Measurements from ENCODE around the gene TEX19. TPM values are rescaled to one million over a fixed set of nuclear protein-coding genes. Genes with fewer than 3 reads are reported as not detected.

Gene TEX19
- total and polyA plus RNA-seq, 10 of the 15 experiments (the other 5 are each of a cell fraction or from before 2014, with no cell fraction given) = 0.03 to 0.32 (median 0.13) TPM; not detected in 3

DNA sequence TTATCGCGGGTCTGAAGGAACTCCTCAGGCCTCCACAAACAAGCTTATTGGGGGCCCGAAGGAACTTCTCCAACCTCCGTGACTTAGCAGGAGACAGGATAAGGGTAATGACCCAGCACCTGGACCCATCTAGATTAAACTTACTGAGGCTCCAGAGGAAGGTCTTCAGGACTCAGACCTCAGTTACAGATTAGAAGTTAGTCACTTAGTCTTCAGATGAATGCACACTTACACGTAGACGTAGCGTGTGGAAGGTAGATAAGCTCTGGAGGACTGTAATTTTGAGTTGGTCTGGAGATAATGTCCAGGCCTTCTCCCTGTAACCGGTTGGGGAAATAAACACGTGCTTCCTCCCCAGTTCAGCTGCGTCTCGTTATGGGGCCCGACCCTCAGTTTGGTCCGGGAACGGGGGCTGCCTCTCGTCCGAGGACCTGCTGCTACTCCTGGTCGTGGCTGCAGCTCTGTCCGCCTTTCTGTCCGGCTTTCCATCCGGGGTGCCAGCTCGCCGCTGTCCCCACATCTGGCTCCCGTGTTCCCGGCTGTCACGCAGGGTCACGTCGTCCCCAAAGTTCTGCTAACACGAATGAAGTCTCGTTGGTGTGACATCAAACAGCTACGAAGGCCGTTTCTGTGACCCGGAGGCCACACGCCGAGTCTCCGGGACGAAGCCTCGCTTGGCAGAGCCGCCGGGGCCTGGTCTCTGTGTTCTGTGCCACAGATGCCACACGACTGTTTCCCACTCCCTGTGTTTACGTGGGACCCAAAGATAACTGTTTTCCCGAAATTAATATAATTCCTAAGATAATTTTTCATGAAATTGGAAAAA lies 13.7 kb upstream of the TEX19 start:
- Histone ChIP-seq H3K79me2 (ENCODE audit: control insufficient read depth, insufficient read depth, low read length) (no peaks in the 10 kb centered on the region), H3K4me2 (ENCODE audit: control insufficient read depth, insufficient read depth) (no peak overlapping the region), H4K20me1 (ENCODE audit: control insufficient read depth, insufficient read depth) (no peaks in the 10 kb centered on the region), H3K27me3 (replicated peaks in 1 of 2; ENCODE audit: control insufficient read depth in 2 of 2, insufficient read depth in 2 of 2, low read length in 1 of 2) (no peaks in the 10 kb centered on the region), H2AFZ (ENCODE audit: control insufficient read depth, low read depth, low read length) (no peak overlapping the region), H3K4me3 (no peak overlapping the region), H3K9me3 (replicated peaks; ENCODE audit: control insufficient read depth, insufficient read depth, low read length) (no peaks in the 10 kb centered on the region), H3K9ac (ENCODE audit: control insufficient read depth, insufficient read depth, low read length) (no peak overlapping the region), H3K36me3 (ENCODE audit: control insufficient read depth in 2 of 2, insufficient read depth in 2 of 2, low read length in 1 of 2) (no peaks in the 10 kb centered on the region), H3K4me1 (ENCODE audit: control insufficient read depth, insufficient read depth, low read length) (no peaks in the 10 kb centered on the region), H3K27ac (ENCODE audit: control insufficient read depth, insufficient read depth) (no peak overlapping the region)
- ATAC-seq (no peak), DNase-seq (ENCODE audit: low read depth, low spot score) (no peak), FAIRE-seq (no peak)
- ChIA-PET RAD21 (ENCODE audit: unreplicated experiment) (interaction anchor here (0.5 to 1.3 kb wide), 2 partner anchors 42 to 72 kb away, joined by 3 read pairs; no protein-coding TSS in a partner anchor), SMC1A (ENCODE audit: uncharacterized antibody, unreplicated experiment) (no interaction called here), POLR2A (no interaction called here), CTCF (interaction anchor here (0.7 to 1.4 kb wide), 3 partner anchors 56 to 110 kb away, joined by 3 to 4 read pairs (median 4); no protein-coding TSS in a partner anchor)
- TF ChIP-seq TAF1 (IDR thresholded peaks at IDR 0.05; ENCODE audit: borderline replicate concordance, low read depth, low read length) (no peak), NFYB (IDR thresholded peaks at IDR 0.05; ENCODE audit: insufficient read depth, low read depth, low read length) (no peak), SREBF2 (IDR thresholded peaks at IDR 0.05; ENCODE audit: low read length) (no peak), FOXM1 (IDR thresholded peaks at IDR 0.05; ENCODE audit: low read depth, low read length) (no peak)
- TF ChIP-seq, protein P1, sequence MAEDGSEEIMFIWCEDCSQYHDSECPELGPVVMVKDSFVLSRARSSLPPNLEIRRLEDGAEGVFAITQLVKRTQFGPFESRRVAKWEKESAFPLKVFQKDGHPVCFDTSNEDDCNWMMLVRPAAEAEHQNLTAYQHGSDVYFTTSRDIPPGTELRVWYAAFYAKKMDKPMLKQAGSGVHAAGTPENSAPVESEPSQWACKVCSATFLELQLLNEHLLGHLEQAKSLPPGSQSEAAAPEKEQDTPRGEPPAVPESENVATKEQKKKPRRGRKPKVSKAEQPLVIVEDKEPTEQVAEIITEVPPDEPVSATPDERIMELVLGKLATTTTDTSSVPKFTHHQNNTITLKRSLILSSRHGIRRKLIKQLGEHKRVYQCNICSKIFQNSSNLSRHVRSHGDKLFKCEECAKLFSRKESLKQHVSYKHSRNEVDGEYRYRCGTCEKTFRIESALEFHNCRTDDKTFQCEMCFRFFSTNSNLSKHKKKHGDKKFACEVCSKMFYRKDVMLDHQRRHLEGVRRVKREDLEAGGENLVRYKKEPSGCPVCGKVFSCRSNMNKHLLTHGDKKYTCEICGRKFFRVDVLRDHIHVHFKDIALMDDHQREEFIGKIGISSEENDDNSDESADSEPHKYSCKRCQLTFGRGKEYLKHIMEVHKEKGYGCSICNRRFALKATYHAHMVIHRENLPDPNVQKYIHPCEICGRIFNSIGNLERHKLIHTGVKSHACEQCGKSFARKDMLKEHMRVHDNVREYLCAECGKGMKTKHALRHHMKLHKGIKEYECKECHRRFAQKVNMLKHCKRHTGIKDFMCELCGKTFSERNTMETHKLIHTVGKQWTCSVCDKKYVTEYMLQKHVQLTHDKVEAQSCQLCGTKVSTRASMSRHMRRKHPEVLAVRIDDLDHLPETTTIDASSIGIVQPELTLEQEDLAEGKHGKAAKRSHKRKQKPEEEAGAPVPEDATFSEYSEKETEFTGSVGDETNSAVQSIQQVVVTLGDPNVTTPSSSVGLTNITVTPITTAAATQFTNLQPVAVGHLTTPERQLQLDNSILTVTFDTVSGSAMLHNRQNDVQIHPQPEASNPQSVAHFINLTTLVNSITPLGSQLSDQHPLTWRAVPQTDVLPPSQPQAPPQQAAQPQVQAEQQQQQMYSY (CRISPR knock-in tag; IDR thresholded peaks at IDR 0.05) = no peak
- TF ChIP-seq, protein P2, sequence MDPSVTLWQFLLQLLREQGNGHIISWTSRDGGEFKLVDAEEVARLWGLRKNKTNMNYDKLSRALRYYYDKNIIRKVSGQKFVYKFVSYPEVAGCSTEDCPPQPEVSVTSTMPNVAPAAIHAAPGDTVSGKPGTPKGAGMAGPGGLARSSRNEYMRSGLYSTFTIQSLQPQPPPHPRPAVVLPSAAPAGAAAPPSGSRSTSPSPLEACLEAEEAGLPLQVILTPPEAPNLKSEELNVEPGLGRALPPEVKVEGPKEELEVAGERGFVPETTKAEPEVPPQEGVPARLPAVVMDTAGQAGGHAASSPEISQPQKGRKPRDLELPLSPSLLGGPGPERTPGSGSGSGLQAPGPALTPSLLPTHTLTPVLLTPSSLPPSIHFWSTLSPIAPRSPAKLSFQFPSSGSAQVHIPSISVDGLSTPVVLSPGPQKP (IDR thresholded peaks at IDR 0.05; ENCODE audit: low read depth, low read length) = no peak
- intact Hi-C loops (cut with micrococcal nuclease; ENCODE audit: unreplicated experiment) (no loop called here), in situ Hi-C loops (cut with MboI) (no loop called here)
- BruUV-seq (replicated peaks) = no TSS peak
- 57% methylated on average over 42 of the region's 42 CpGs for WGBS (ENCODE audit: insufficient coverage, insufficient replicate concordance, low lambda C conversion rate, missing lambda C conversion rate)
